GM12873 (cell line): Measurements from ENCODE around the gene RPL22L1.

Experiments used
- TF ChIP-seq, protein P1 (sequence below): IDR thresholded peaks from 2 replicates; pipeline ENCODE4 v1.5.1; 2012; ENCODE audit warnings: low read depth, mild to moderate bottlenecking, moderate library complexity, low read length, control low read depth; ENCODE audit not compliant: insufficient read depth; ENCODE audit errors: missing control alignments

Gene RPL22L1

DNA sequence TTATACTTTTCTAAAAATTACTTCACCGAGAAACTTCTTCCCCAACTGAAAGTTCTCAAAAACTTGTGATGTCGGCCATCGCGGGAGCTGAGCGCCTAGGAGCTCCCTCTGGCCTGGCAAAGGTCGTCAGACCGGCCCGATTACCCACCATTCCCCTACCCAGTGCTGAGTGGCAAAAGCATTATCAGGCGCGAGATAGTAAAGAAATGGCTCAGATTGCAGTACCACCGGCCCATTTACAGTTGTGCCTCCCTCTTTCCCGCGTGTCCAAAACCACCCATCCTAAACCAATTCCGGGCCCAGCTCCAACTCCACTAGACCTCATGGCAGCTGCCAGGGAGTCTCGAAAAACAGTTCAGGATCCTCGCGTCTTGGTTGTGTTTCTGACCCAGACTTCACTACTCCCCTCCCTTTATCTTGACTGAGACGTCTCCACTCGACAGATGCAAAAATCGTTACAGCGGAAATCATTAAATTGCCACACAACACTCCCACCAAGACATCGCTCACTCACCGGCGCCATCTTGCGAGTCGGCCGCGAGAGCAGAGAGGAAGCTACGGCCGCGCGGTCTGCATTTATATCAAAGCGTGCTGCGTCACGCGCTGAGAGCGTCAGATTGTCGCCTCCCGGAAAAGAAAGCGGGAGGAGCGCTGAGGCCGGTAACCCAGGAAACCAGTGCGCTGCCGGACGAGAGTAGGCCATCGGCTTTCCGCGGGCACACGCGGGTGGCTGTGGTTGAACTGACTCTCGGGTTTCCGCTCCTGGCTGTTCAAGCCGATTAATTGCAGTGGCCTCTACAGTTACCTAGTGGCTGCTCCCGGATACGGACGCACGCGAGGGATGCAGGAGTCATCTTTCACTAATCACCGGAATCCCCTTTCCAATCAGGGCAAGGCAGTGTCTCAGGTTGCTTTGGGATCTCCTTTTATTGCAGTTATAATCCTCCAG, at the start of gene RPL22L1:
Gene RPL22L1 (minus strand): TSS at position 551 of the 949 bp plus-strand sequence. CDS start 28 bp downstream, at position 523.
- TF ChIP-seq, protein P1, sequence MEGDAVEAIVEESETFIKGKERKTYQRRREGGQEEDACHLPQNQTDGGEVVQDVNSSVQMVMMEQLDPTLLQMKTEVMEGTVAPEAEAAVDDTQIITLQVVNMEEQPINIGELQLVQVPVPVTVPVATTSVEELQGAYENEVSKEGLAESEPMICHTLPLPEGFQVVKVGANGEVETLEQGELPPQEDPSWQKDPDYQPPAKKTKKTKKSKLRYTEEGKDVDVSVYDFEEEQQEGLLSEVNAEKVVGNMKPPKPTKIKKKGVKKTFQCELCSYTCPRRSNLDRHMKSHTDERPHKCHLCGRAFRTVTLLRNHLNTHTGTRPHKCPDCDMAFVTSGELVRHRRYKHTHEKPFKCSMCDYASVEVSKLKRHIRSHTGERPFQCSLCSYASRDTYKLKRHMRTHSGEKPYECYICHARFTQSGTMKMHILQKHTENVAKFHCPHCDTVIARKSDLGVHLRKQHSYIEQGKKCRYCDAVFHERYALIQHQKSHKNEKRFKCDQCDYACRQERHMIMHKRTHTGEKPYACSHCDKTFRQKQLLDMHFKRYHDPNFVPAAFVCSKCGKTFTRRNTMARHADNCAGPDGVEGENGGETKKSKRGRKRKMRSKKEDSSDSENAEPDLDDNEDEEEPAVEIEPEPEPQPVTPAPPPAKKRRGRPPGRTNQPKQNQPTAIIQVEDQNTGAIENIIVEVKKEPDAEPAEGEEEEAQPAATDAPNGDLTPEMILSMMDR: no peak

DNA sequence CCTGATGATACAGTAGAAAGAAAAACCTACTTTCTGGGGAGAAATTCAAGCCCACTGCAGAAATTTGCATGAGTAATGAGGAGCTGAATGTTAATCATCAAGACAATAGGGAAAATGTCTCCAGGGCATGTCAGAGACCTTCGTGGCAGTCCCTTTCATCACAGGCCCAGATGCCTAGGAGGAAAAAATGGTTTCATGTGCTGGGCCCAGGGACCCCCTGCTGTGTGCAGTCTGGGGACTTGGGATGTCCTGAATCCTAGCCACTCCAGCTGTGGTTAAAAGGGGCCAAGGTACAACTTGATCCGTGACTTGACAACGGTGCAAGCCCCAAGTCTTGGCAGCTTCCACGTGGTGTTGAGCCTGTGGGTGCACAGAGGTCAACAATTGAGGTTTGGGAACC, 48.7 kb upstream of the RPL22L1 start:
- TF ChIP-seq, protein P1: no peak

- TF ChIP-seq, protein P1: no peak
Measured at GRCh38 chr3:170914690-170915089, 44.7 kb upstream of the RPL22L1 start.

GRCh38 chr3:170914212-170914611, 44.2 kb upstream of the RPL22L1 start:
- TF ChIP-seq, protein P1: no peak

DNA sequence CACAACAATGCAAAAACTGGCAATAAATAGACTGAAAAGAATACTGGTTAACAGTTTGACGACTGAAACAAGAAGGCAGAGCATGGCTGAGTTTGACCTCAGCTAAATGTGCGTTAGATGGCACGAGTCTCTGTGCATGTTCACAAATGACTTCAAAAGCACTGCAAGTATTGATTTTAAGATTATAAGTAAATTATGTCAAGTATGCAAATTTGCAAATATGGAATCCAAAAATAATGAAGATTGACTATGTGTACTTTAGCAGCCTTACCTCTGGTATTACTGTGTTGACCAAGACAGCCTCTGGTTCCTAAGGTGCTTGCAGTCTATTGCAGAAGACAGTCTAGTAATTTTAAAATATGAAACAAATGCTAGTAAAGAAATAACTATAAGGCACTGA, 41.1 kb upstream of the RPL22L1 start:
- TF ChIP-seq, protein P1: no peak

DNA sequence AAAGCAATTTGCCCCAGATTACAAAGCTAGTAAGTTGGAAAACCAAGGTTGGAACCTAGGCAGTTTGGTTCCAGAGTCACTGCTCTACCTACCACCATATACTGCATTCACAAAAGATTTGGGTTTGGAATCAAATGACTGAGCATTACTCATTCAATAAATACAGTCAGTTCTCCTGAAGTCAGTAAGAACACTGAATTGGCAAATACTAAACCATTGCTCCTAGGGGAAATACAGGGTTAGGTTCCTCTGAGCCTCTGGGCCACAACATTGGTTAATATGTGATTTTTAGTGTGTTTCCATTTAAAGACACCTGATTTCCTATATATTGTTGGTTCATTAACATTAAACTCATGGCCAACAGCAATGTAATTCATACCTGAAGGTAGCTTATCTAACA, 40.5 kb upstream of the RPL22L1 start:
- TF ChIP-seq, protein P1: no peak

GRCh38 chr3:170909129-170909903, 39.3 kb upstream of the RPL22L1 start:
- TF ChIP-seq, protein P1: no peak
